Activated T-cell treated with anti-CD3 and anti-CD28 coated beads for 4 hours (primary cell): ENCODE data around the gene P2RY14.

Source experiments
- DNase-seq: peaks from one replicate; pipeline ENCODE4 v3.0.0-alpha.2; 2020

The P2RY14 gene

GRCh38 chr3:151213151-151213550 lies 65.2 kb downstream of the P2RY14 start:
- DNase-seq = no peak

DNA sequence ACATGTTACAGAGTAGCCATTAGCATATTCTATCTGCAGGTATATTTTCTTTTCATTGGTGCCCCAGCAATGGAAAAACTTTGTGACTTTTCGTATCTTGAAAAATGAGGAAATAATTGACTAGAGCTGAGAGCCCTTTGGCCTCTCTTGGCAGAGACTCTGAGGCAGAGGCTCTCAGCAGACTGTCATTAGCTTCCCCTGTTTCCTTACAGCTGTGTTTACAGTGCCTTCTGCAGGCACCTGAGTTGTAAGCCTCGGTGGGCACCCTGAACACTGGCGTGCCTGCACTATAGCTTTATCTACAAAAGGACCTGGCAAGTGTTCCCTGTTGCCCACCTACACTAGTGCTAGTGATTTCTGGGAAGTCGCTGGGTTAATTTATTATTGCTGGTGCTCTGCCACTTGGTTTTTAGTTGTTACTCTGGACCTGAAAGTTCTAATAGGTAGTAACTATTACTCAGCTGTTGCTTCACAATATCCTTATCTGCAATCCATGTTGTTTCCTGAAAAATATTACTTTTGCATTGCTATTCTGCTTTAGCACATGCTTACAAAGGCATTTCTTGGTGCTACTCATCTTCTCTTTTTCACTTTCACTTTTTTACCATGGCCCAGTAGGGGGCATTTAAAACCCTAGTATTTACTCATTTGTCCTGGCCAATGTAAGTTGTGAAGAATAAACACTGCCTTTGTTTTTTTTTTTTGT lies 67.5 kb downstream of the P2RY14 start:
- DNase-seq = no peak

DNA sequence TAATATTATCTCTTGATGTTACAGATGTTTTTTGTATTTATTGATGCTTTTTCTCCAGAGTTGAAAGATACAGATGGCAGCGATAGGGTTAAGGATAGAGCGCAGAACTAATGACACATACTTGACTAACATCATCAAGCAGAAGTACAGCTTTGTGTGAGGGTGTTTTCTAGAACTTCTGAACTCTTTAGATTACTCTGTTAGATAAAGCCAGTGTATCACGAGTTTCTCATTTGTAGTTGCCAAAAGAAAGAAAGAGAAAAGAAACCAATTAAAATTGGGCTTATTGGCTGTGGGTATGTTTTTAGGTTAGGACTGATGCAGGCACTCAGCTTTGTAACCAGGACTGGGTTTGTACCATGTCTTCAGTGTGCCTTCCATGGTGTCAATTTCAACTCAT lies 68.7 kb downstream of the P2RY14 start:
- DNase-seq = no peak

DNA sequence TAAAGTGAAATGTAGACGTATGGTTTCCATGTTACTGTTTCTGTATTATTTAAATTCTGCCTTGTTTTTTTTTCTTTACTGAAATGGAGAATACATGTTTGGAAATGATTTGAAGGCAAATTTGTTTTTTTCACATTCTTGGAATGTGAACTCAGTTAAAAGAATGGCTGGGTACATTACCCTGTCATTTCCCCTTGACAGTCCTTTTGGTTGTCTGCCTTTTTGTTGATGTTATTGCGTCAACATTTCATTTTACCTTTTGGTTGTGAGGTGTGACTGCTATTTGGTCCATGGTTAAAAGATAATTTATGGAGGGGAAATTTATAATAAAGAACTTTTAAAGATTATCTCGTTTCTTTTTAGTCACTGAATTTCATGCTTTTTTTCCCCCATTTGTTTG lies 72.1 kb downstream of the P2RY14 start:
- DNase-seq = no peak

- DNase-seq = no peak
Observed at GRCh38 chr3:151205482-151205881, 72.9 kb downstream of the P2RY14 start.

- DNase-seq = no peak
Observed at GRCh38 chr3:151204530-151205402, 73.6 kb downstream of the P2RY14 start.

- DNase-seq = peak; percentile 28
Observed at GRCh38 chr3:151203051-151203420, 75.3 kb downstream of the P2RY14 start, which contains the start of gene GPR171. Gene GPR171, minus strand, starts transcription at chr3:151203216. Its CDS starts 3,830 bp downstream, at chr3:151199386.

DNA sequence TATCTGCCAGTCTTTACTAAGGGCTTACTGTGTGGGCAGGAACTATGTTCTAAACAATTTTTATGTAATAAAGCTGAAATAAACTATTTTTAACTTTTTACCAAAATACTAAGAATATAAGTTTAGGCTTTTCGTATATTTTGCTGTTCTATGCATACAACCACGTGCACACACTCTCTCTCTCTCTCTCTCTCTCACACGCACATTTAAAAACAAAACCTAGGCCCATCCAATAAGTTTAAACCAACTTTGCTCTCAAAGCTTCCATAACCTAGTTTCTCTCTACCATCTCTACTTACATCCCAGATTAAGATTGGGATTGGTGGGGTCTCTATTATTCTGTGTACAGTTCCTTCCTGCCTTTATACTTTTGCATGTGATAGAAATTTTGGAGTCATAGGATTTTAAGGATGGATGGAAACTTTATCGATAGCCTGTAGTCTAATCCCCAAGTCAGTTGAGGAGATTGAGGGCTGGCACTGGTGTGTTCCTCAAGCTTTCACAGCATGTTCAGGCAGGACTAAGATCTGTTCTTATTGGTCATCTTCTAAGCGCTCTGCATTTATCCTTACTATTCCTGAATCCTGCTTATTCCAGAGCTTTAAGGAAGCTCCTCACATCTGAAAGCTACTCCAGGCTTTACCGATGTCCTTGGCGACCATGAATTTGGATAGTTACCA lies 77.2 kb downstream of the P2RY14 start:
- no peak for DNase-seq

DNA sequence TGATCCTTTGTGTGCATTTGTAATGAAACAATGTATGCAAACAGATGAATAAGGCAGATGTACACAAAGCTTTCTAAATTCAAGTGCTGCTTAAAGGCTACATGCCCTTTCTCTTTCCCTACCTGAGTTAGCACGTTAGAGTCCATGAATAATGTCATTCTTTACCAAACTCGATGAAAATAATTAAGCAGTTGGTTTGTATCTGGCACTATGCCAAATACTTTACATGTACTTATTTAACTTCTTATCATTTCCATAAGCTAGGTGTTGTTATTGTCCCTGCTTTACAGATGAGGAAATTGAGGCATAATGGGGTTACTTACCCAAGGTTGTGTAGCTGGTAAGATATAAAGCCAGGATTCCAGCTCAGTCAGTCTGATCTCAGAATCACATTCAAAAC lies 77.8 kb downstream of the P2RY14 start:
- DNase-seq = no peak

DNA sequence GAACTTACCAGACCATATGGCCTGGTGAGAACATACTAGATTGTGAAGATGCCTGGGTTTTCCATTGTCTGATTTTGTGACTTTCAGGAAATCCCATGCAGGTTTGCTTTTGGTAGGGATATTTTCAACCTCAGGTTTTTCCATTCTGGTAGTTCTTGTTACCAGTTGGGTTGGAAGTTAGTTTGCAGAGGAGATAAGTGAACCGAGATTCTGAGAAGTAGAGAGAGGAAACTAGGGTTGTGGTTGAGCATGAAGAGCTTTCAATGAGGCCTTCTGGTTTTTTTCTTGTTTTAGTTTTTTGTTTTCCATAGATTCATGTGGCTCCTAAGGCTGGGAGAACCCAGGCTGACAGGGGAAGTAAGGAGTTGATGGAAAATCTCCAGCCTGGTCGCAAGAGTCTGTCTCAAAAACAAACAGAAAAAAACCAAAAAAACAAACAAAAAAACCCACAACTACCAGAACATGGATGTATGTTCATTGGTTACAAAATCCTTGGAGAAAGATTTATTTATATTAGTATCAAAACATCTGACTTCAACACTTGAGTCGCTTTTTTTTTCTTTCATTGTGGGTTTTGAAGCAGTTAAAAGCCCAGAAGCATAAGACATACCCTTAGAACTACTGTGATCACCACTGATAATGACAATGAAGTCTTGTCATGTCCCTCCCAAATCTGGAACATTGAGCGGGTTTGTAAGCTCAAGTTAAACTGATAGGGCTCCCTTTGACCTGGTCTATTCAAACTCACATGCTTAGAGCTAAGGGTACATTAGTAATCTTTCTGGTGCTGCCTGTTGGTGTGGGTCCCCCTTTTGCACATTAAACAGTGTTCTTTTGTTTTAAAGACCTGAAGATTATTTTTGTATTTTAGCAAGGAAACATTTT lies 78.5 kb downstream of the P2RY14 start:
- no peak for DNase-seq

- no peak for DNase-seq
Observed at GRCh38 chr3:151198849-151199248, 79.5 kb downstream of the P2RY14 start.

DNA sequence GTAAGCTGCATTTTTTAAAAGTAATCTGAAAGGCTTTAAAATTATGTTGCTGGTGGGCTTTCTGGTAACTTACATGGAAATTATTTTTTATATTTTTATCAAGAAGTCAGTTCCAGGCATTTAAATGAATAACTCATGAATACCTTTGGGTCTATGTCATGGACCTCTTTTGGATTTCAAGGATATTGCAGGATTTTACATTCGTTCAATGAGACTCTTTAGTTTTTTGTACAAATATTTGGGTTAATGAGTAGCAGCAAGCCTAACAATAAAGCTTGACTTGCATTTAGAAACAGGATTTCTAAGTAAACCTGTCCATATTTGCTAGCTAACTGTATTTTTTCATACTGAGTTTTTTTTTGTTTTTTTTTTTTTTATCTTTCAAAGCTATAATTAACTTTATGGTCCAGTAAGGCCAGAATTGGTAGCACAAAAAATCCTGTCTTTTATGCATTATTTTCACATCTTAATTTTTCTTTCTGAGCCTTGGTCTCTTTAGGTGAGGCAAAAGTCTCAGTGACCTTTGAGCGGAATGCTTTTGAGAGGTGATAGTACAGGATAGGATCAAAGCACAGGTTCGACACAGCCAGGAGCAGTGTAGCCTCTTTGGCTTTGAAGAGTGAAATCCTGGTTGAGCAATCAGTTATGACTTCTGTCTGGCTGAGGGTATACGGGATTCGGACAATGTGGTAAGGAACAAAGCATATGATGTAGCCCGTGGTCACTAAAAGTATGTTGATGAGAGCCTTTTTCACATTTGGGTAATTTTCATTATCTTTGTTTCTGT lies 80.2 kb downstream of the P2RY14 start:
- DNase-seq = no peak

- no peak for DNase-seq
Observed at GRCh38 chr3:151197228-151197627, 81.1 kb downstream of the P2RY14 start.

DNA sequence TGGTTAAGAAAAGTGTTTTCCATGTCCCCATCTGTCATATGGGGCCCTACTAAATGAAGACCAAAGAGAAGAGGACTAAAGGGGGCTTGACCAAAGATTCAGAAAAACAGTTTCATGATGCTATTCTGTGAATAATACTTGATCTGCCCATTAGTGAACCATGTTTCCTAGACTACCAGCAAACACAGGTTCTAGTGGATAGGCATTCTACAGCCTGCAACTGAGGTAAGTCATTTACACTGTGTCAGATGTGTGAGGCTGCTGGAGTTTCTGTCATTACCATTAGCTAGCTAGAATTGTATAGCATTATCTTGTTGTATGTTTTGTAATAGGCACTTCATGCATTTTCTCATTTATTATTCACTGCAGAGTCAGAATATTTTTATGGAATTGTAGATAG lies 81.9 kb downstream of the P2RY14 start:
- DNase-seq = no peak

- no peak for DNase-seq
Observed at GRCh38 chr3:151195826-151196225, 82.5 kb downstream of the P2RY14 start.

DNA sequence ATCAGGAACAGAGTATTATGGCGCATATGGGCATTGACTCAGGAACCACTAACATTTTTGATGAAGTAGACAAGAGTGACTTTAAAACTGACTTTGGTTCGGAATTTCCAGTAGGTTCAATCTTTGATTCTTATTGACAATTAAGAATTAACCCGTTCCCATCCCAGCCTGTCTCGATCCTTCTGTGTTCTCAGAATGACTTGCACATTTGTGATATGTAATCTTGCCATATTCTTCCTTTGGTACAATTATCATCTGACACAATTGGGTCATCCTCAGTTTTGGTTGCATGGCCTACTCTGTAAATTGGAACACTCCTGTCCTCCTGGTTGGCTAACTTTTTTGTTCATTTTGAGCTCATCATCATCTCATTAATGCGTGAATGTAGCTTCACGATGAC lies 85.8 kb downstream of the P2RY14 start:
- no peak for DNase-seq

GRCh38 chr3:151191095-151191494 lies 87.2 kb downstream of the P2RY14 start:
- no peak for DNase-seq

GRCh38 chr3:151183265-151183671 lies 95.1 kb downstream of the P2RY14 start:
- no peak for DNase-seq

- DNase-seq = no peak
Observed at GRCh38 chr3:151182349-151183079, 95.8 kb downstream of the P2RY14 start.

- DNase-seq = no peak
Observed at GRCh38 chr3:151178208-151178845, 100.0 kb downstream of the P2RY14 start.

DNA sequence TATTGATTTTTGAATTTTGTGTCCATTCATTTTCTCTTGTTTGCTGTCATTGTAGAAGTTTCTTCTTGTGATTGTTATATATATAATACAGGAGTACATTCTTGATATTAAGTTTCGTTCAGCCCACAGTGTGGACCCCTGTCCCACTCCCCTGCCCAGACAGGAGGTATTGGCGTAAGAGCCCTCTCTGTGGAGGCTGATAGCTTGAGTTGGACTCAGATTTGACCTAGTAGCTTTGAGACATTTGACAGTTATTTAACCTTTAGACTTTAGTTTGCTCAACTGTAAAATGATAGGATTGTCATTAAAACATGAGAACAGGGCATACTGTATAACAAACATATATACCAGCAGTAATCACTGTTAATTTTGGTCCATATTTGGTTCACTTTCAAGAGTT lies 102.4 kb downstream of the P2RY14 start:
- DNase-seq = no peak
